Kidney glomerular epithelial cell (primary cell): ENCODE data around the gene HBB.
A peak's percentile ranks its signal among the peaks of the same experiment; 100 is the strongest.

Experiments used
- DNase-seq: peaks from one replicate; lab custom pipeline; 2025; lab: John Stamatoyannopoulos, UW

HBB gene

DNA sequence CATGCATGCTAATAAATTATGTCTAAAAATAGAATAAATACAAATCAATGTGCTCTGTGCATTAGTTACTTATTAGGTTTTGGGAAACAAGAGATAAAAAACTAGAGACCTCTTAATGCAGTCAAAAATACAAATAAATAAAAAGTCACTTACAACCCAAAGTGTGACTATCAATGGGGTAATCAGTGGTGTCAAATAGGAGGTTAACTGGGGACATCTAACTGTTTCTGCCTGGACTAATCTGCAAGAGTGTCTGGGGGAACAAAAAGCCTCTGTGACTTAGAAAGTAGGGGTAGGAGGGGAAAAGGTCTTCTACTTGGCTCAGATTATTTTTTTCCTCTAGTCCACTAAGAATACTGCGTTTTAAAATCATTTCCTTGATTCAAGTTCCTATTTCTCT is 810 bp upstream of the HBB start:
- DNase-seq, result no peak

DNA sequence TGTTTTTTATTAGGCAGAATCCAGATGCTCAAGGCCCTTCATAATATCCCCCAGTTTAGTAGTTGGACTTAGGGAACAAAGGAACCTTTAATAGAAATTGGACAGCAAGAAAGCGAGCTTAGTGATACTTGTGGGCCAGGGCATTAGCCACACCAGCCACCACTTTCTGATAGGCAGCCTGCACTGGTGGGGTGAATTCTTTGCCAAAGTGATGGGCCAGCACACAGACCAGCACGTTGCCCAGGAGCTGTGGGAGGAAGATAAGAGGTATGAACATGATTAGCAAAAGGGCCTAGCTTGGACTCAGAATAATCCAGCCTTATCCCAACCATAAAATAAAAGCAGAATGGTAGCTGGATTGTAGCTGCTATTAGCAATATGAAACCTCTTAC is 1.4 kb downstream of the HBB start:
- DNase-seq, result no peak

DNA sequence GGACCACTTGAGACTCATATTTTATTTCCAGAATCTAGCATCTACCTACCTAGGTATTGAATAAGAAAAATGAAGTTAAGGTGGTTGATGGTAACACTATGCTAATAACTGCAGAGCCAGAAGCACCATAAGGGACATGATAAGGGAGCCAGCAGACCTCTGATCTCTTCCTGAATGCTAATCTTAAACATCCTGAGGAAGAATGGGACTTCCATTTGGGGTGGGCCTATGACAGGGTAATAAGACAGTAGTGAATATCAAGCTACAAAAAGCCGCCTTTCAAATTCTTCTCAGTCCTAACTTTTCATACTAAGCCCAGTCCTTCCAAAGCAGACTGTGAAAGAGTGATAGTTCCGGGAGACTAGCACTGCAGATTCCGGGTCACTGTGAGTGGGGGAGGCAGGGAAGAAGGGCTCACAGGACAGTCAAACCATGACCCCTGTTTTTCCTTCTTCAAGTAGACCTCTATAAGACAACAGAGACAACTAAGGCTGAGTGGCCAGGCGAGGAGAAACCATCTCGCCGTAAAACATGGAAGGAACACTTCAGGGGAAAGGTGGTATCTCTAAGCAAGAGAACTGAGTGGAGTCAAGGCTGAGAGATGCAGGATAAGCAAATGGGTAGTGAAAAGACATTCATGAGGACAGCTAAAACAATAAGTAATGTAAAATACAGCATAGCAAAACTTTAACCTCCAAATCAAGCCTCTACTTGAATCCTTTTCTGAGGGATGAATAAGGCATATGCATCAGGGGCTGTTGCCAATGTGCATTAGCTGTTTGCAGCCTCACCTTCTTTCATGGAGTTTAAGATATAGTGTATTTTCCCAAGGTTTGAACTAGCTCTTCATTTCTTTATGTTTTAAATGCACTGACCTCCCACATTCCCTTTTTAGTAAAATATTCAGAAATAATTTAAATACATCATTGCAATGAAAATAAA is 2.1 kb downstream of the HBB start:
- no peak for DNase-seq

DNA sequence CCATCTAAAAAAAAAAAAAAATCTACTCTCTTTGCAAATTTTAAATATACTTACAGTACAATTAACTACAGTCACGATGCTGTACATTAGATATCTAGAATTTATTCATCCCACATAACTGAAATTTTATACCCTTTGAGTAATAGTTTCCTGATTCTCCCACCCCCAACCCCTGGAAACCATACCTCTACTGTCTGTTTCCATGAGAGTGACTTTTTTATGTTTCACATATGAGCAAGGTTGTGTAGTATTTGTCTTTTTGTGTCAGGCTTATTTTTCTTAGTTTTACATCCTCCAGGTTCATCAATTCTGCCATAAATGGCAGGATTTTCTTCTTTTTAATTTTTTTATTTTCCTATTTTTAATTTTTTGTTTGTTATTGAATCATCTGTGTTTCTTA is 3.2 kb downstream of the HBB start:
- DNase-seq, result no peak

GRCh38 chr11:5223146-5223545 is 3.7 kb downstream of the HBB start:
- no peak for DNase-seq

GRCh38 chr11:5210376-5210885 is 16.4 kb downstream of the HBB start:
- no peak for DNase-seq

DNA sequence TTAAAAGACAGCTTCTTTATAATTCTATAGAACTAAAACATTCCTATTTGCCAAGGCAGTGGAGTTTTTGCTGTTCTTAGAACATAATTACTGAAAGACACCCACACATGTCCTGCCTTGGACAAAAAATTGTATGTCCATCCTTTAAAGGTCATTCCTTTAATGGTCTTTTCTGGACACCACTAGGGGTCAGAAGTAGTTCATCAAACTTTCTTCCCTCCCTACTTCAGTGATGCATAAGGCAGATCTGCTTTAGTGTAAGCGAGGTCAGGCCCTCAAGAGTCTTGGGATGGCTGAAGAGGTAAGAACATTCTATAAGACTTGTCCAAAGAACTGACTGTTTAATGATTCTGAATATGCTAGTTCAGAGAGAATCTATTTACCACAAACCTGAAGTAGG is 22.1 kb downstream of the HBB start:
- DNase-seq, result peak; percentile 25

DNA sequence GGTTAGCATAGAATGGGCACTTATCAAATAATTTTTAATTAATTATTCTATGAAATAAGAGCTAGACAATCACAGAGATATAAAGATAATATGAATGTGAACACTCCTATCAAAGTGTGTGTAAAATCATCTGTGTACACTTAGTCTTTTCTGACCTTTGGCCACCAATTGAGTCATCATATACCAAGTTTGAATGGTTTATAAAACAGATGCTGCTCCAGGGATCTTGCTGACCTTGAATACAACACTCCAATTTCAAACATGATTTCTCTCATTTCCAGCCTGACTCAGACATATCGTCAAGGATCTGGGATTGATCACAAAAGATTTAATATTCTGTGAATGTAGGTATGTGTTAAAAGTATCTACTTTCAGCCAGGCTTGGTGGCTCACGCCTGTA is 23.5 kb downstream of the HBB start:
- no peak for DNase-seq

DNA sequence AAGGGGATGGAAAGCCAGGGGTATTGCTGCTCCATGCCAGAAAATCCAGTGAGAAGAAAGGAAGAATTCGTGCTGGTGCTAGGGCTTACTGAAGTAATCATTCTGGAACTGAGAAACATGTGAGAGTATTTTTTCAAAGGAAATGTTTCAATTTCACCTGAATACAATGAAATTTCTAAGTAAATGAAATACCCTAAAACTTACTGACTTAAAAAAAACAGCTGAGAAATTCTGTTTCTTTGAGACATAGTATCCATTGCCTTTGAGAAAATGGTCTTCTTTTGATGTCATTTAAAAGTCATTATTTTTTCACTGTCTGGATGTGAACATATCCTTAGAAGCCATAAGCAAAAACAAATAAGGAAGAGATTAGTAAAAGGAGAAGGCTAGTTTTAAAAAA is 26.3 kb downstream of the HBB start, which contains the start of gene OR51V1:
Gene OR51V1 (minus strand): TSS at position 101 of the 400 bp plus-strand sequence. CDS start 0 bp downstream, at position 101.
- DNase-seq, result no peak

- DNase-seq, result no peak
These were observed 28.6 kb downstream of the HBB start for GRCh38 chr11:5198285-5198684.

DNA sequence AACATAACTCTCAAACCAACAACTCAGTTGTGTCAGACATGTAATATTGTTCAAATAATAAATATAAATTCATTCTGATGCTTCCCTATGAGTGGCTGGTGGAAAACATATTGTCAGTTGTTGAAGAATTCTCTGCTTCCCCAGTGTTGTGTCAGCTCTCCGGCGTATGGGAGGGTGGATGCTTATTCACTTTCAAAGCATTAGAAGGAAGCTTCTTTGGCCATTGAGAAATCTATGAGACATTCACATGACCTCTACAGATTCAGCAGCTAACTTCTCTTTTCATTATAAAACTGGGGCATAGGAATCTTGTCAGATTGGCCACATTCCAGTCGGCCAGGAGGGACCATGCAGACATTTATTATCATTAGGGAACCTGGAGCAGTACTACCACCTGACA is 29.3 kb downstream of the HBB start:
- no peak for DNase-seq

GRCh38 chr11:5196731-5197130 is 30.1 kb downstream of the HBB start:
- DNase-seq, result no peak

DNA sequence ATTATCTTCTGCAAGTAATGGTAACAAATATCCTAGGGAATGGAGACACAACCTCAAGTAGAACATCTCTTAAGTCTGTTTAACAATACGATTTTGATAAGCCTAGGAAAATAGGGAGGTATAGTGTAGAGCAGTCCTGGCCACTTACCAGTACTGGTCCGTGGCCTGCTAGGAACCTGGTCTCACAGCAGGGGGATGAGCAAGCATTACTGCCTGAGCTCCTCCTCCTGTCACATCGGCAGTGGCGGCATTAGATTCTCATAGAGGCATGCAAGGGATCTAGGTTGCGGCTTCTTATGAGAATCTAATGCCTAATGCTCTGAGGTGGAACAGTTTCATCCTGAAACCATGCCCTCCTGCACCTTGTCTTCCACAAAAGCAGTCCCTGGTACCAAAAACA is 30.8 kb downstream of the HBB start:
- DNase-seq, result no peak

DNA sequence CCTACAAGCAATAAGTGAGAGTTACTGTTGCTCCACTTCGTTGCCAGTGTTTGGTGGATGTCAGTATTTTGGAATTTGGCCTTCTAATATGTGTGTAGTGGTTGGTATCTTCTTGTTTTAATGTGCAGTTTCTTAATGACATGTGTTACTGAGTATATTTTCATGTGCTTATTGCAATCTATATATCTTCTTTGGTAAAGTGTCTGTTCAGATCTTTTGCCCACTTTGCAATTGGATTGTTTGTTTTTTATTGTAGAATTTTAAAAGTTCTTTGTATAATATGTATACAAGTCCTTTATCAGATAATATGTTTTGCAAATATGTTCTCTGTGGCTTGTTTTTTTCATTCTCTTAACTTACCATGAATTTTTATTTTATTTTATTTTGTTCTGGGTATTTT is 34.1 kb downstream of the HBB start:
- DNase-seq, result no peak

DNA sequence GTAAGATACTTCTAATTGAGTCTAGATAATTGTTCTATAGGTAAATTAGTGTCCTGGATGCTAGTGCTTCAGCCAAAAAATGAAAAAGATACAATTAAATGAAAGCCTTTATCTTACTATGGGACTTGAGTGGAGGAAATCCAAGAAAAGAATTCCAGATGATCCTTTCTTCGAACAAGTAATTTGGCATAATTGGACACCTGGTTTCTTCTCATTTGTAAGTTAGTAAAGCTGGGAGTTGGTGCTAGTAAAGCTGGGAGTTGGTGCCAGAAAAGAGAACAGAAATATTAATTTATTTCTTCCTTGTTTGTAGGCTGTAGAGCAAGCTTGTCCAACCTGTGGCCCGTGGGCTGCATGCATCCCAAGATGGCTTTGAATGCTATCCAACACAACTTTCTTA is 38.7 kb downstream of the HBB start:
- DNase-seq, result no peak

- no peak for DNase-seq
These were observed 48.6 kb downstream of the HBB start for GRCh38 chr11:5178046-5178837.
